Cortex of kidney (tissue), 1 donor: ENCODE data around the gene YBX3.

Source experiments
- DNase-seq: peaks from one replicate; lab custom pipeline; 2025; lab: John Stamatoyannopoulos, UW

Gene YBX3

GRCh38 chr12:10721651-10722501 is 1.2 kb downstream of the YBX3 start:
- DNase-seq = no peak

- DNase-seq = no peak
Observed at GRCh38 chr12:10720974-10721650, 2.0 kb downstream of the YBX3 start.

- DNase-seq = no peak
Observed at GRCh38 chr12:10719482-10719881, 3.6 kb downstream of the YBX3 start.

DNA sequence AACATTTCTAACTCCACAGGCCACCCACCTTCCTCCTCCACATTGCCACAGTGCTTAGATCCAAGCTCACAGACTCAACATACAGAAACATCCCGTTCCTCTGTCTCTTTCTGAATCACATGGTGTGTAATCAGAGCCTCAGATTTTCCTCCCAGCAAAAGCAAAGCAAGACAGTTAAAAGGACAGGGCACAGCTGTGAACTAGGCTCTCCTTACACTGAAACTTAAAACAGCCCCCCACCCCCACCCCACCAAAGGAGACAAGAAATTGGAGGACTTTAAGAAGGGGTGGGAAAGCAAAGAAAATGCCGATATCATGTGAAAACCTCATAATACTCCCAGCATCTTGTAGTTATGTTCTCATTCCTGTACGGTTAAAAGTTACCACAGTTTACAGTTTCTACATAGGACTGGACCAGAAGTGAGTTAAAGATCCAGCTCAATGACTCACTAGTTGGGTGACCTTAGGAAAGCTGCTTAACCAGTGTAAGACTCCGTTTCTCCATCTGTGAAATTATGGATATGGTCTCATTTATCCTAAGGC is 4.8 kb downstream of the YBX3 start:
- DNase-seq = no peak

- no peak for DNase-seq
Observed at GRCh38 chr12:10717410-10717809, 5.7 kb downstream of the YBX3 start.

- no peak for DNase-seq
Observed at GRCh38 chr12:10716704-10717315, 6.3 kb downstream of the YBX3 start.

DNA sequence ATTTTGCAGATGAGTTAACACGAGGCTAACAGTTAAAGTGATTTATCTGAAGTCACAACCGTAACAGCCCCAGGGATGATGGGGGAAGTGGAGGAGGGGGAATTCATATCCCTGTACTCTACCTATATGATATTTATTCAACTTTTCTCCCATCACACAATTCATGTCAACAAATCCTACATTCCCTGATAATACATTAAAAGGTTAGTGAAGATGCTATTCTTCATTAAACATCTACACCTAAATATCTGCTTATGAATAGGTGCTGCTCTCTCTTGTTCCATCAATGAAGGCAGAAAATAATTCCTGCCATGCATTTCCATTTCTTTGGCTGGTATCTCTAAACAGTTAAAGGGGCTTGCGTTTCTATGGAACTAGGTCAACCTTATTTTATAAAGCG is 6.8 kb downstream of the YBX3 start:
- DNase-seq = no peak

- DNase-seq = no peak
Observed at GRCh38 chr12:10715491-10715890, 7.6 kb downstream of the YBX3 start.

DNA sequence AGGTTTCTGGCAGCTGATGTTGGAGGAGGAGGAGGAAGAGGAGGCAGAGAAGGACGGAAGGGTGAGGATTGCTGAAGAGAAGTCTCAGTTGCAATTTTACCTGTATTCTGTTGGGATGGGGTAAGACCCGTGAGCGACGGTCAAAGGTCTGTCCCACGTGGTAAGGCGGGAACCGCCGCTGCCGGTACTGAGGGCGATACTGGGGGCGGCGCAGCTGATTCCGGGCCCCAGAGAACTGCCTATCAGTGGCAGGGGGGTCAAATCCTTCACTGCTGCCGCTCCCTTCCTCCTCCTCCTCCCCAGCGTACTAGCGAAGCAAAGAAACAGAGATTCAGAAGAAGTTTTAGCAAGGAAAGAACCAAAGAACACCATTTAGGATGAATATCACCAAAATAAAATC is 13.3 kb downstream of the YBX3 start:
- DNase-seq = no peak

DNA sequence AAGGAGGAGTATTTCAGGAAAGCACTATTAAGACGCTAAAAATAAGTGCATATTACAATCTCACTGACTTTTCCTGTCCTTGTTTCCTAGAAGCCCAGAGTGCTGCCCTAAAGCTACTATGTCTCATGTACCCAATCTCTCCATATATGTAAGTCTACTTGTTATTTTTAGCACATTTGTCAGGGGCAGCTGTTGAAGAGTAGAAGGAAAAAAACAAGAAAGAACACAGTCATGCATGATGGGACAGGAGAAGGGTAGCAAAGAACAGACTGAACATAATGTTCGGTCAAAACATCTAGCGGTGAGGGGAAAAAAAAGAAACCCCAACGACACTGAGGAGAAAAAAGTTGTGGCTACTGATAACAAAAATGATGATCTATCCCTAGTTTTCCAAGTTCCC is 14.3 kb downstream of the YBX3 start:
- no peak for DNase-seq

- no peak for DNase-seq
Observed at GRCh38 chr12:10705655-10706054, 17.5 kb downstream of the YBX3 start.

GRCh38 chr12:10701843-10702242 is 21.3 kb downstream of the YBX3 start:
- no peak for DNase-seq

DNA sequence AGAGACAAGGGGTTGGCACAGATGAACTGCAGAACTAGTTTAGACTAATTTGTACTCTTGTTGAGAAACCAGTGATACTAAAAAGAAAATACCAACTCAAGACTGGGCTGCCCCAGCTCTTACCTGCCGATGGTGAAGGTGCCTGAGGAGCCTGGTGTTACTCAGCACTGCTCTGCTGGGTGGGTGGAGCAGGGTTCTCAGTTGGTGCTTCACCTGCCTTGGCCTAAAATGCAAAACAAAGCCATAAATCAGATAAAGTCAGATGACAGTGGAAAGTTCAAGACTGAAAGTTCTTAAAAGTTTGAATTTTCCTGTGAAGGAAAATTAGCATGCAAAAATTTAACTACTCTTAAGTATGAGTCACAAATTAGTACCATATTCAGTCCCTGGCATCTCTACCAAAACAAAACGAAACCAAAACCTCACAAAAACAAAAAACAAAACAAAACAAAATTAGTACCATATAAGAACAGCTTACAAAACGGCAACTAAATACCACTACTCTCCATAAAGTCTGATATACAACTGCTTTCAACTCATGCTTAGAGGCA is 21.9 kb downstream of the YBX3 start:
- no peak for DNase-seq

DNA sequence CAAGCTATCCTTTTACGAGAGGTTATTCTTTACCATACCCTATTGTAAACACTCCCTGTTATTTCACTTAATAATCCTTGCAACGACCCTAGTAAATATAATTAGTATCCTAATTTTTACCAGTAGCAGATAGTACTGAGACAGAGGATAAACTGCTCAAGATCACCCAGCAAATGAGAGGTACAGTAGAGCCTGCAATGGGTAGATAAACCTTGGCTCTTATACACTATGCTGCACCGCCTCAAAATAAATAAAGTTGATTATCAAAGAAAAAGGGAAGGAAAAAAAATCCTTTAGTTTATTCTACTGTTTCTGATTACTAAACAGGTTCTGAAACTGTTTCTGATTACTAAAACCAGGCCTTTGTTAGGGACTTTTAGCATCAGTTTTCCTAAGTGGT is 22.5 kb downstream of the YBX3 start:
- no peak for DNase-seq

DNA sequence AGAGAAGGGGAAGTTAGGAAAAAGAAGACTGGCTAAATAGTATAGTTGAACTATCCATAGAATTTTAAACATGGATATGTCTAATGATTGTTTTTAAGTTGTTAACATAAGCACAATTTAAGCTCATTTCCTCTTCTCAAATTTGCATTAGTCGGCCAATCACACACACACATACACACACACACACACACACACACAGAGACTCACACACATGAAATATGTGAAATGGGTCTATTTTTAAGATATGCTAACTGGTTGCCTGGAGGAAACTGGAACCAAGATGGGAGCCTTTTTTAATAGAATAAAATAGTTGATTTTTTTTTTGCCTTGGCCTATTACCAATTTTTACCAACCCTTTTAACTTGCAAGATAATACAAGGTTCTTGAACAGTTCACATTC is 25.3 kb downstream of the YBX3 start:
- DNase-seq = no peak

DNA sequence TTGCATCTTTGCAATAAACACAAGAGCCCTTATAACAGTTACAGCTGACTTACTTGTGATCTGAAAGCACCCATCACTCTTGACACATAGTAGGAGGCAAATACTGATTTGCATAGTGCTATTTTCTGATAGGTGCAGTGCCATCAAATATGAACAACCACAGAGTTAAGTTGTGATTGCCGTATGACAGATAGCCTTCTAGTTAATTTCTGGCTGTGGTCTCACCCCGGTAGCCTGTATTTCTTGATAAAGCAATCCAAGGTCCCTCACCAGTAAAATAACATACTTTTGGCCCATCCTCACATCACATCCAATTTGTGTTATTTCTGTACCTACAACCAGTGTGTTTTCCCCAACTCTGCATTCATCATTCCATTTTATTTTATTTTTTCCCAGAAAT is 26.0 kb downstream of the YBX3 start:
- DNase-seq = no peak

- DNase-seq = no peak
Observed at GRCh38 chr12:10690906-10691305, 32.2 kb downstream of the YBX3 start.

DNA sequence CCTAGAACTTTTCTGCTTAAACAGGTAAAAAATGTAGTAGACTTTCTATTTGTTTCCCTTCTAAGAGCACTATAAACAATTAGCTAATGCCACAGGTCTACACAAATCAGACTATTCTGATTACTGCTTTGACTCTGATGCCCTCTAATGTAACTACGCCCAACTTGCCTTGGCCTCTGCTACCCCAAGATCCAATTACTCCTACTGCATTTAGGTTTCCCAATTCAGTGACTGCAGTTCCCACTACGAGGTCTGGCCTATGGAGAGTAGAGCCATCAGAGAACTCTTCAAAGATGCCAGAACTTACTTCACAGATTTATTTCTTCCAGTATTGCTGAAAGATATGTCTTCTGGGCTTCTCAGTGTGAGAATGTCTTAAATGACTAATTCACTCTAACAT is 34.0 kb downstream of the YBX3 start:
- no peak for DNase-seq

GRCh38 chr12:10688042-10688441 is 35.1 kb downstream of the YBX3 start:
- DNase-seq = no peak

- DNase-seq = no peak
Observed at GRCh38 chr12:10673659-10674384, 49.3 kb downstream of the YBX3 start, which contains the start of gene STYK1. TSS of gene STYK1 (minus strand) at chr12:10674052. CDS start at chr12:10634618, 39,434 bp downstream.

GRCh38 chr12:10672231-10672868 is 50.8 kb downstream of the YBX3 start:
- DNase-seq = no peak
